CD4-positive, alpha-beta T cell (primary cell): ENCODE measurements around the gene FAM229B. TPM values are rescaled to one million over a fixed set of nuclear protein-coding genes. Genes with fewer than 3 reads are reported as not detected.

Source experiments
- ATAC-seq: fragments of 200-7000 bp; cut with Tn5 transposase; one replicate; pipeline ENCODE4 v1.10.0; 2022; ENCODE audit warnings: mild to moderate bottlenecking; ENCODE audit not compliant: poor library complexity
- CTCF ChIA-PET: fragments of 350-600 bp; sonication (Branson Sonifier 250); formaldehyde crosslinking; loops from one replicate; lab custom pipeline; 2021; ENCODE audit warnings: antibody characterized with exemption, inconsistent platforms; lab: Charles Lee
- POLR2A ChIA-PET: fragments of 350-600 bp; sonication (Branson Sonifier 250); formaldehyde crosslinking; loops from one replicate; lab custom pipeline; 2021; ENCODE audit warnings: antibody characterized with exemption, inconsistent platforms; lab: Charles Lee
- DNase-seq, 14 experiments: peaks; one replicate each; pipeline ENCODE4 v3.0.0-alpha.2; 2013 to 2020; ENCODE audit warnings: mixed read lengths in 2 of 14
- H3K27ac ChIP-seq, 2 donors: one replicate each; pipeline versions ENCODE4 v1.5.1 to v1.7.0; 2013; ENCODE audit warnings: low read length in 2 of 2, low read depth in 1 of 2, mild to moderate bottlenecking in 1 of 2
- H3K27me3 ChIP-seq, 2 experiments: 1 replicate in 1 of 2; 2 replicates in 1 of 2; pipeline versions ENCODE4 v1.6.1 to v1.7.0; 2013; ENCODE audit warnings: low read length in 2 of 2, control low read depth in 1 of 2, mild to moderate bottlenecking in 1 of 2, moderate library complexity in 1 of 2; ENCODE audit not compliant: insufficient read depth in 2 of 2, control insufficient read depth in 1 of 2
- H3K36me3 ChIP-seq: one replicate; pipeline ENCODE4 v1.6.1; 2013; ENCODE audit warnings: low read length, control low read depth; ENCODE audit not compliant: insufficient read depth
- H3K4me1 ChIP-seq: one replicate; pipeline ENCODE4 v1.6.1; 2013; ENCODE audit warnings: low read length, control low read depth; ENCODE audit not compliant: insufficient read depth
- H3K4me3 ChIP-seq: one replicate; pipeline ENCODE4 v1.5.1; 2013; ENCODE audit warnings: mild to moderate bottlenecking, low read length, moderate library complexity
- H3K9me3 ChIP-seq, 2 experiments: 1 replicate in 1 of 2; 2 replicates in 1 of 2; pipeline versions ENCODE4 v1.6.1 to v1.7.0; 2013; ENCODE audit warnings: low read length in 2 of 2, mild to moderate bottlenecking in 2 of 2, control low read depth in 1 of 2, moderate library complexity in 1 of 2; ENCODE audit not compliant: control insufficient read depth in 1 of 2, insufficient read depth in 1 of 2
- H3K27ac Mint-ChIP-seq: one replicate; pipeline ENCODE4 v1.8.0; 2020; ENCODE audit warnings: mixed read lengths
- H3K27me3 Mint-ChIP-seq: one replicate; pipeline ENCODE4 v1.8.0; 2021; ENCODE audit warnings: mixed read lengths
- H3K36me3 Mint-ChIP-seq: one replicate; pipeline ENCODE4 v1.8.0; 2021; ENCODE audit warnings: low read depth, mixed read lengths
- H3K4me1 Mint-ChIP-seq: one replicate; pipeline ENCODE4 v1.8.0; 2021; ENCODE audit warnings: low read depth, mixed read lengths
- H3K4me3 Mint-ChIP-seq: one replicate; pipeline ENCODE4 v1.8.0; 2020; ENCODE audit warnings: mild to moderate bottlenecking, mixed read lengths
- H3K9me3 Mint-ChIP-seq: one replicate; pipeline ENCODE4 v1.8.0; 2020; ENCODE audit warnings: mixed read lengths
- intact Hi-C, 2 experiments: fragments of 100-400 bp; cut with DNase I in 1 of 2; cut with micrococcal nuclease in 1 of 2; formaldehyde crosslinking; loops; one replicate each; pipeline versions ENCODE4 v1.15.1 to v1.9.0; 2023 to 2025; cut with DNase I, micrococcal nuclease
- total RNA-seq, 174 experiments: library from RNA in 2 of 174; stranded (reverse) in 2 of 174; gene quantifications; one replicate each; pipeline ENCODE4 v1.2.3 and lab custom pipeline; 2021 to 2026
- TF ChIP-seq, protein P1 (sequence below): fragments of 200-600 bp; IDR thresholded peaks from one replicate; pipeline ENCODE4 v1.8.0; 2022; ENCODE audit warnings: antibody characterized with exemption, mild to moderate bottlenecking

FAM229B gene
- total RNA-seq, 2 experiments from 2014 or later, result 3.6 to 4.4 TPM

GRCh38 chr6:112123982-112124381 lies 36.6 kb downstream of the FAM229B start:
- POLR2A ChIA-PET, result no interaction called here
- Histone ChIP-seq H3K9me3 (no peaks in the 10 kb centered on the region), H3K36me3 (no peaks in the 10 kb centered on the region), H3K4me3 (no peak overlapping the region), H3K27me3 (peaks cover 0 to 3% of the 10 kb centered on the region in 2 experiments), H3K4me1 (no peaks in the 10 kb centered on the region), H3K27ac (no peak overlapping the region)
- DNase-seq (no peak), ATAC-seq (no peak)
- no peak overlapping the region for H3K27ac Mint-ChIP-seq
- TF ChIP-seq, protein P1, sequence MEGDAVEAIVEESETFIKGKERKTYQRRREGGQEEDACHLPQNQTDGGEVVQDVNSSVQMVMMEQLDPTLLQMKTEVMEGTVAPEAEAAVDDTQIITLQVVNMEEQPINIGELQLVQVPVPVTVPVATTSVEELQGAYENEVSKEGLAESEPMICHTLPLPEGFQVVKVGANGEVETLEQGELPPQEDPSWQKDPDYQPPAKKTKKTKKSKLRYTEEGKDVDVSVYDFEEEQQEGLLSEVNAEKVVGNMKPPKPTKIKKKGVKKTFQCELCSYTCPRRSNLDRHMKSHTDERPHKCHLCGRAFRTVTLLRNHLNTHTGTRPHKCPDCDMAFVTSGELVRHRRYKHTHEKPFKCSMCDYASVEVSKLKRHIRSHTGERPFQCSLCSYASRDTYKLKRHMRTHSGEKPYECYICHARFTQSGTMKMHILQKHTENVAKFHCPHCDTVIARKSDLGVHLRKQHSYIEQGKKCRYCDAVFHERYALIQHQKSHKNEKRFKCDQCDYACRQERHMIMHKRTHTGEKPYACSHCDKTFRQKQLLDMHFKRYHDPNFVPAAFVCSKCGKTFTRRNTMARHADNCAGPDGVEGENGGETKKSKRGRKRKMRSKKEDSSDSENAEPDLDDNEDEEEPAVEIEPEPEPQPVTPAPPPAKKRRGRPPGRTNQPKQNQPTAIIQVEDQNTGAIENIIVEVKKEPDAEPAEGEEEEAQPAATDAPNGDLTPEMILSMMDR, result no peak
- peaks cover 12% of the 10 kb centered on the region for H3K27me3 Mint-ChIP-seq
- no peaks in the 10 kb centered on the region for H3K36me3 Mint-ChIP-seq
- H3K4me1 Mint-ChIP-seq, result no peaks in the 10 kb centered on the region
- no peaks in the 10 kb centered on the region for H3K9me3 Mint-ChIP-seq
- CTCF ChIA-PET, result no interaction called here
- no peak overlapping the region for H3K4me3 Mint-ChIP-seq
- intact Hi-C loops, result no loop called here

GRCh38 chr6:112128208-112128607 lies 40.8 kb downstream of the FAM229B start:
- ChIA-PET CTCF (no interaction called here), POLR2A (no interaction called here)
- DNase-seq, result no peak
- Mint-ChIP-seq H3K4me3 (no peak overlapping the region), H3K36me3 (no peaks in the 10 kb centered on the region), H3K4me1 (no peaks in the 10 kb centered on the region), H3K27me3 (peaks cover 24% of the 10 kb centered on the region), H3K27ac (no peak overlapping the region), H3K9me3 (no peaks in the 10 kb centered on the region)
- TF ChIP-seq, protein P1, result no peak
- ATAC-seq, result no peak
- Histone ChIP-seq H3K27ac (no peak overlapping the region), H3K4me1 (no peaks in the 10 kb centered on the region), H3K9me3 (no peaks in the 10 kb centered on the region), H3K27me3 (peaks cover 0 to 3% of the 10 kb centered on the region in 2 experiments), H3K4me3 (no peak overlapping the region), H3K36me3 (no peaks in the 10 kb centered on the region)
- intact Hi-C loops, result no loop called here

- Histone ChIP-seq H3K4me3 (no peak overlapping the region), H3K36me3 (no peaks in the 10 kb centered on the region), H3K27ac (no peak overlapping the region), H3K4me1 (no peaks in the 10 kb centered on the region), H3K9me3 (no peaks in the 10 kb centered on the region), H3K27me3 (peaks cover 0 to 3% of the 10 kb centered on the region in 2 experiments)
- Mint-ChIP-seq H3K4me1 (no peaks in the 10 kb centered on the region), H3K4me3 (no peak overlapping the region), H3K36me3 (no peaks in the 10 kb centered on the region), H3K9me3 (no peaks in the 10 kb centered on the region), H3K27ac (no peak overlapping the region), H3K27me3 (peaks cover 24% of the 10 kb centered on the region)
- ATAC-seq, result no peak
- TF ChIP-seq, protein P1, result no peak
- DNase-seq, result no peak
- intact Hi-C loops, result no loop called here
- ChIA-PET POLR2A (no interaction called here), CTCF (no interaction called here)
These were observed 43.5 kb downstream of the FAM229B start for GRCh38 chr6:112130878-112131277.
